Nephron (organoid): ENCODE measurements around the gene CASK.

Source experiments
- H3K27ac Mint-ChIP-seq, 3 experiments: 2 replicates each; pipeline ENCODE4 v1.8.0; 2020; ENCODE audit warnings: mixed read lengths in 3 of 3, mild to moderate bottlenecking in 2 of 3, moderate library complexity in 1 of 3
- H3K27me3 Mint-ChIP-seq: 2 replicates; pipeline ENCODE4 v1.8.0; 2021; ENCODE audit warnings: low read depth, mild to moderate bottlenecking, moderate library complexity, mixed read lengths
- H3K36me3 Mint-ChIP-seq: 2 replicates; pipeline ENCODE4 v1.8.0; 2020; ENCODE audit warnings: low read depth, mixed read lengths
- H3K4me1 Mint-ChIP-seq: 2 replicates; pipeline ENCODE4 v1.8.0; 2020; ENCODE audit warnings: mixed read lengths
- H3K4me3 Mint-ChIP-seq, 3 experiments: 2 replicates each; pipeline ENCODE4 v1.8.0; 2020; ENCODE audit warnings: mild to moderate bottlenecking in 3 of 3, mixed read lengths in 3 of 3, moderate library complexity in 2 of 3
- H3K9me3 Mint-ChIP-seq: 2 replicates; pipeline ENCODE4 v1.8.0; 2020; ENCODE audit warnings: mixed read lengths
- CTCF ChIP-seq, 3 experiments: fragments of 200-600 bp; sonication (generic); IDR thresholded peaks; one replicate each; pipeline ENCODE4 v1.5.0; 2021; ENCODE audit warnings: antibody characterized with exemption in 3 of 3; ENCODE audit not compliant: unreplicated experiment in 3 of 3

The CASK gene

DNA sequence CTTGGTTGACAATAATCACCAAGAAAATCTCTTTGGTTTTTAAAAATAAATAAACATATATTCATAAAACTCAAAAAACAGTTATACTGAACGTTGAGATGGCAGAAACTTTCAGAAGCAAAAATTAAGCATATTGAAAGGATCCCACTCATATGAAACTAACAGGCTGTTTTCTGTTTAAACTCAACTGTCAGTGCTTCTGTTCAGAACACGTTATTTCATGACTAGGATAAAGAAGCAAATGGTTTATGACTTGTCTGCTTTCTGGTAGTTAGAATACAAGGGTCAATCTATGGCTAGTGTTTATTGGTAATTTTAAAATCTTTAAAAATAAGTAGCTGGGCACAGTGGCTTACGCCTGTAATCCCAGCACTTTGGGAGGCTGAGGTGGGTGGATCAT lies 195.2 kb downstream of the CASK start:
- Mint-ChIP-seq H3K4me1 (peaks cover 4% of the 10 kb centered on the region), H3K4me3 (no peak overlapping the region), H3K9me3 (no peaks in the 10 kb centered on the region)

GRCh38 chrX:41723826-41724225 lies 199.5 kb downstream of the CASK start, which contains the start of gene GPR82:
Gene GPR82 (plus strand): TSS chrX:41724181. CDS start chrX:41727027, 2,846 bp downstream.
- TF ChIP-seq CTCF (IDR thresholded peaks at IDR 0.05; ENCODE audit: unreplicated experiment in 3 of 3) = no peak
- no peak within 1 kb of the TSS for H3K4me3 Mint-ChIP-seq
- H3K9me3 Mint-ChIP-seq = peaks cover 7% of the 10 kb centered on the region
- no peaks in the 10 kb centered on the region for H3K27me3 Mint-ChIP-seq
- H3K27ac Mint-ChIP-seq = no peak within 1 kb of the TSS
- peaks cover 15% of the 10 kb centered on the region for H3K36me3 Mint-ChIP-seq
- no peaks in the 10 kb centered on the region for H3K4me1 Mint-ChIP-seq

More for the DNA sequence above, 195.2 kb downstream of the CASK start:
- Mint-ChIP-seq H3K36me3 (no peaks in the 10 kb centered on the region), H3K27me3 (no peaks in the 10 kb centered on the region), H3K27ac (no peak overlapping the region)
- TF ChIP-seq CTCF (IDR thresholded peaks at IDR 0.05; ENCODE audit: unreplicated experiment in 3 of 3) = no peak

DNA sequence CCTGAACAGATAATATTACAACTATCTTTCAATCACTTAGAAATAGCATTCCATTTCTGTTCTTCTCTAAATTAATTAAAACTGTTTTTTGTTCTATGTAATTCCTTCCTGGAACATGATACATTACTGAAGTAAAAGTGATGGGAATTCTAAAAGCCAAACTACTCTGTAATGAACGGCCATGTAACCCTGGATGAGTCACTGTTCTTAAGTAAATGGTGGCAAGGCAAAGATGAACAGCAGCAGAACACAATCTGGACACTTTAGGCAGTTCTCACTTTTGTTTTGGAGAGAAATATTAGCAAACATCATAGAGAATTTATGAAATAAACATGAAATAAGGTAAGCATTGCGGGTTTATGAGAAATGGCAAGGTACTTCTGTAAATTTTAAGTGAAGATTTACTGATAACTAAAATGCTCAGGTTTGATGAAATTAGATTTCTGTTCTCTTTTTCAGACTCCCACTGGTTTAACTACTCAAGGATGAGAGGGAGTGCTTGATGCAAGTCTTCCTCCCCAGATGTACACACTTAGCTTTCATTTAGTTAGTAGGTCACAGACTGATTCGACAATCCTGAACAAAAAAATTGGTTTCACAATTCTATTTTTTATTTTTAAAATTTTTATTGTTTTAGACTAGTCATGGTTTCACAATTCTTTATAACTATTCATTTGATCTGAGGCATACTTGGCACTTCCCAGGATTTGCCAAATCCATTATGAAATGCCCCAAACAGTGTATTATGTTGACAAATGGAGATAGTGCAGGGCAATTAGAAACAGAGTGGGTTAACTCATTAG lies 200.3 kb downstream of the CASK start:
- Mint-ChIP-seq H3K27me3 (no peaks in the 10 kb centered on the region), H3K4me1 (no peaks in the 10 kb centered on the region), H3K4me3 (no peak overlapping the region), H3K36me3 (peaks cover 19% of the 10 kb centered on the region), H3K9me3 (peaks cover 7% of the 10 kb centered on the region), H3K27ac (no peak overlapping the region)
- TF ChIP-seq CTCF (IDR thresholded peaks at IDR 0.05; ENCODE audit: unreplicated experiment in 3 of 3) = no peak

DNA sequence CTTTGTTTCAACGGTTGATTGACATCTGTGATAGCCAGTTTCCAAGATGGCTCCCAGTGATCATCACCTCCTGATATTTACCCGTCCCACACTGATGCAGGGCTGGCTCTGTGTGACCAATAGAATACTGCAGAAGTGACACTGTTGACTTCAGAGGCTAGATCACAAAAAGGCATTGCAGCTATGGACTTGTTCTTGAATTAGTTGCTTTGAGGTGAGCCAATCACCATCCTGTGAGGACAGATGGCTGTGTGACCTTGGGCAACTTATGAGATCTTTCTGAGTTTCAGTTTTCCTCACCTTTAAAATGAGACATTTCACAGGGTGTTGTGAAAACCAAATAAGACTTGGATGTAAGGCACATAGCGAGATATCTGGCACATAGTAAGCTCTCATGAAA lies 201.1 kb downstream of the CASK start:
- no peak for TF ChIP-seq CTCF (IDR thresholded peaks at IDR 0.05; ENCODE audit: unreplicated experiment in 3 of 3)
- H3K36me3 Mint-ChIP-seq = peaks cover 23% of the 10 kb centered on the region
- H3K27me3 Mint-ChIP-seq = no peaks in the 10 kb centered on the region
- H3K4me3 Mint-ChIP-seq = no peak overlapping the region
- H3K9me3 Mint-ChIP-seq = peaks cover 8% of the 10 kb centered on the region
- H3K27ac Mint-ChIP-seq = no peak overlapping the region
- no peaks in the 10 kb centered on the region for H3K4me1 Mint-ChIP-seq

GRCh38 chrX:41721590-41721989 lies 201.8 kb downstream of the CASK start:
- Mint-ChIP-seq H3K27me3 (no peaks in the 10 kb centered on the region), H3K9me3 (peaks cover 14% of the 10 kb centered on the region), H3K4me3 (no peak overlapping the region), H3K27ac (no peak overlapping the region), H3K4me1 (no peaks in the 10 kb centered on the region), H3K36me3 (peaks cover 26% of the 10 kb centered on the region)
- no peak for TF ChIP-seq CTCF (IDR thresholded peaks at IDR 0.05; ENCODE audit: unreplicated experiment in 3 of 3)
